Stimulated activated naive CD8-positive, alpha-beta T cell treated with anti-CD3 and anti-CD28 coated beads, Interleukin-15, Interleukin-2, amounts not matched to agents 100 ng/mL and 50 ng/mL, for 24 hours (primary cell): ENCODE measurements around the gene ACSM3.

Experiments
- H3K27ac Mint-ChIP-seq: one replicate; pipeline ENCODE4 v1.8.0; 2021; ENCODE audit warnings: mild to moderate bottlenecking, mixed read lengths
- H3K27me3 Mint-ChIP-seq: one replicate; pipeline ENCODE4 v1.8.0; 2021; ENCODE audit warnings: mixed read lengths
- H3K36me3 Mint-ChIP-seq: one replicate; pipeline ENCODE4 v1.8.0; 2021; ENCODE audit warnings: low read depth, mixed read lengths
- H3K4me1 Mint-ChIP-seq: one replicate; pipeline ENCODE4 v1.8.0; 2021; ENCODE audit warnings: low read depth, mixed read lengths
- H3K4me3 Mint-ChIP-seq: one replicate; pipeline ENCODE4 v1.8.0; 2021; ENCODE audit warnings: mild to moderate bottlenecking, mixed read lengths
- H3K9me3 Mint-ChIP-seq: one replicate; pipeline ENCODE4 v1.8.0; 2021; ENCODE audit warnings: mixed read lengths

Gene ACSM3

GRCh38 chr16:20806168-20807050, 42.6 kb downstream of the ACSM3 start, which contains the start of the genes ERI2 and REXO5:
ERI2 (minus strand) TSS chr16:20806472; CDS start chr16:20806430, 42 bp downstream.
REXO5 (plus strand) TSS chr16:20806527; CDS start chr16:20806954, 427 bp downstream.
- peak within 1 kb of the TSS; percentile 97 for H3K4me3 Mint-ChIP-seq
- peaks cover 19% of the 10 kb centered on the region for H3K4me1 Mint-ChIP-seq
- H3K9me3 Mint-ChIP-seq: no peaks in the 10 kb centered on the region
- peak within 1 kb of the TSS; percentile 94 for H3K27ac Mint-ChIP-seq
- H3K27me3 Mint-ChIP-seq: no peaks in the 10 kb centered on the region
- peaks cover 3% of the 10 kb centered on the region for H3K36me3 Mint-ChIP-seq

DNA sequence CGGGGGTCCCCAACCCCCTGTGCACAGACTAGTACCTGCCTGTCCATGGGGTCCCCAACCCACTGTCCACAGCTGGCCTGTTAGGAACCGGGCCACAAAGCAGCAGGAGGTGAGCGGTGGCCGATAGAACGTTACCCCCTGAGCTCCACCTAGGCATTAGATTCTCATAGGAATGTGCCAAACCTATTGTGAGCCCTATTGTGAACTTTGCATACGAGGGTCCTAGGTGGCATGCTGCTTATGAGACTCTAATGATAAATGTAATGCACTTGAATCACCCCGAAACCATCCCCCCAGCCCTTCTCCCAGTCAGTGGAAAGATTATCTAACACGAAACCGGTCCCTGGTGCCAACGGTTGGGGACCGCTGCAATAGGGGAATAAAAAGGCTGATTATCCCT, 44.0 kb downstream of the ACSM3 start:
- Mint-ChIP-seq H3K4me3 (peak overlapping the region; percentile 97), H3K9me3 (no peaks in the 10 kb centered on the region), H3K4me1 (peaks cover 19% of the 10 kb centered on the region), H3K36me3 (peaks cover 3% of the 10 kb centered on the region), H3K27ac (peak overlapping the region; percentile 75), H3K27me3 (no peaks in the 10 kb centered on the region)

- no peak overlapping the region for H3K4me3 Mint-ChIP-seq
- H3K27me3 Mint-ChIP-seq: no peaks in the 10 kb centered on the region
- peaks cover 12% of the 10 kb centered on the region for H3K4me1 Mint-ChIP-seq
- peaks cover 15% of the 10 kb centered on the region for H3K36me3 Mint-ChIP-seq
- no peak overlapping the region for H3K27ac Mint-ChIP-seq
- no peaks in the 10 kb centered on the region for H3K9me3 Mint-ChIP-seq
These were observed 48.1 kb downstream of the ACSM3 start for GRCh38 chr16:20811889-20812439.

DNA sequence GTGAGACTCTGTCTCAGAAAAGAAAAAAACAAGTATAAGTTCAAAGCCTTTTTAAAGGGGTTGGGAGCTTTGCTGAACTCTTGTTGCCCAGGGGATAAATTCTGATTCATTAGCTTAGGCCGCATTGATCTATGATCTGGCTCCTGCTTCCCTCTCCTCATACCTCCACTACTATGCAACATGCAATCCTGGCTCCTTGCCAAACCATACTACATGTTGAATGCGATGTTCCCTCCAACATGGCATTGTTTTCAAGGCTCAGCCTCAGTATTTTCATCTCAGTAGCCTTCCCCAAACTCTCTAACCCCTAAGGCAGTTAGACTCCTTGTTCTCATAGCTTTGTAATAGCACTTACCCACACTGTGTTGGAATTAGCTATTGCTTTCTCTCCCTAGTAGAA, 48.7 kb downstream of the ACSM3 start:
- Mint-ChIP-seq H3K4me1 (peaks cover 12% of the 10 kb centered on the region), H3K4me3 (no peak overlapping the region), H3K9me3 (no peaks in the 10 kb centered on the region), H3K27ac (no peak overlapping the region), H3K27me3 (no peaks in the 10 kb centered on the region), H3K36me3 (peaks cover 15% of the 10 kb centered on the region)

DNA sequence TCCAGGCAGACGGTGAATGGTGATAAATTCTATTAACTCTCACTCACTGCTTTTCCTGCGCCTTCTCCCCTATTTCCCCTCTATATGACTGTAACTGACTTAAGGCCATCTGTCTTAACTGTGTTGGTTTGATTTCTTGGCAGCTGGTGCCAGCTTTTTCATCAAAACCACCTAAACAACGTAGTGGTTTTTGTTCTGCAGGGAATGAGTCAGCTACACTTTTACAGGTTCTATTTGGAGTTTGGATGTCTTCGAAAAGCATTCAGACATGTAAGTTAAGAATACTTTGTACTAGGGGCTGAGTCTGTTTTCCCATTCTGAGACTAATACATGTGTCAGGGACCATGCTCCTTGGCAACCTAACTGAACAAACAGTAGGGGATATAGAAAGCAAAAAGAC, 51.0 kb downstream of the ACSM3 start:
- Mint-ChIP-seq H3K36me3 (peaks cover 18% of the 10 kb centered on the region), H3K9me3 (no peaks in the 10 kb centered on the region), H3K27me3 (no peaks in the 10 kb centered on the region), H3K27ac (peak overlapping the region; percentile 18), H3K4me1 (peaks cover 4% of the 10 kb centered on the region), H3K4me3 (no peak overlapping the region)

GRCh38 chr16:20818929-20819585, 55.2 kb downstream of the ACSM3 start:
- Mint-ChIP-seq H3K36me3 (peaks cover 30% of the 10 kb centered on the region), H3K27me3 (no peaks in the 10 kb centered on the region)

GRCh38 chr16:20821682-20822081, 57.9 kb downstream of the ACSM3 start:
- Mint-ChIP-seq H3K4me3 (no peak overlapping the region), H3K9me3 (no peaks in the 10 kb centered on the region), H3K27me3 (no peaks in the 10 kb centered on the region), H3K27ac (no peak overlapping the region), H3K4me1 (peaks cover 8% of the 10 kb centered on the region), H3K36me3 (peaks cover 22% of the 10 kb centered on the region)

More at GRCh38 chr16:20818929-20819585, 55.2 kb downstream of the ACSM3 start:
- Mint-ChIP-seq H3K4me1 (peaks cover 12% of the 10 kb centered on the region), H3K27ac (no peak overlapping the region), H3K4me3 (no peak overlapping the region), H3K9me3 (no peaks in the 10 kb centered on the region)

DNA sequence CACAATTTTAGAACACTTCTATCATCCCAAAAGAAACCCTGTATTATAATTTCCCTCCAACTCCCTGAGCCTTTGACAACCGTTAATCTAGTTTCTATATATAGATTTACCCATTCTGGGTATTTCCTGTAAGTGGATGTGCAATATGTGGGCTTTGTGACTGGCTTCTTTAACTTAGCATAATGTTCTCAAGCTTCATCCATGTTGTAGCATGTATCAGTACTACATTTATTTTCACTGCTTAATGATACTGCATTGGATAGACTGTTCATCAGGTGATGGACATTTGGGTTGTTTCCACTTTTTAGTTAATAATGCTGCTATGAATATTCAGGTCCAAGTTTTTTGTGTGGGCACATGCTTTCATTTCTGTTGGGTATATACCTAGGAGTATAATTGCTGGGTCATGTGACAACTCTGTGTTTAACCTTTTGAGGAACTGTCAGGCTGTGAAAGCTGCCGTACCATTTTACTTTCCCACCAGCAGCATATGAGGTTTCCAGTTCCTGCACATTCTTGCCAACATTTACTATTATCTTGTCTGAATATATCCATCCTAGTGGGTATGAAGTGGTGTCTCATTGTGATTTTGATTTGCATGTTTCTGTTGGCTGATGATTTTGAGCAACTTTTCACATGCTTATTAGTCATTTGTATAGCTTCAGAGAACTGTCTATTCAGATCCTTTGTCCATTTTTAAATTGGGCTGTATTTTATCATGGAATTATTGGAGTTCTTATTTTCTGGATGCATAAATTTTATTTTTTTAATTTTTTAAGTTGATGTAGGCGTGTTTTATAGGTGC, 58.9 kb downstream of the ACSM3 start:
- H3K4me1 Mint-ChIP-seq: peaks cover 8% of the 10 kb centered on the region
- no peaks in the 10 kb centered on the region for H3K9me3 Mint-ChIP-seq
- H3K27me3 Mint-ChIP-seq: no peaks in the 10 kb centered on the region
- peaks cover 22% of the 10 kb centered on the region for H3K36me3 Mint-ChIP-seq
- H3K4me3 Mint-ChIP-seq: no peak overlapping the region
- no peak overlapping the region for H3K27ac Mint-ChIP-seq

DNA sequence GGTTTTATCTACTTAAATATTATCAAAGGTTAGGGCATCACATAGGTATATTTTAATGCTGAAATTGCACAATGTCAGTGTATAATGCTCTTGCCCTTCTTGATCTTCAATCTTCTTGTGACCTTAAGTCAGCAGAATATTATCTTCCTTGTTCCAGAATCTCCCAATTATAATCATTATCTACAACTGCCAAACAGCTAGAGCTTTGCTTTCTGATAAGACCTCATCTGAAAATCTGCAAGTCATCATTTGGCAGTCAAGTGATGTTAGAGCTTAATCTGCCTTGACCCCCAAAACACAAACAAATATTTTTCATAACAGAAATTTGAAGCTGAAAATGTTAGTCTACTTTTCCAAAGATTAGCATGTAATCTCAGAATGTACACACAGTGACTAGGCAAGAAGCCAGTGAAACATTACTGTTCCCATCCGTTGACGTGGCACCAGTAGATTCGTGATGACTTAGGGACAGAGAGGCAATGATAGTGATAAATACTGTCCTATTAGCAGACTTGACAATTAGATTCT, 62.3 kb downstream of the ACSM3 start:
- no peaks in the 10 kb centered on the region for H3K27me3 Mint-ChIP-seq
- H3K4me3 Mint-ChIP-seq: no peak overlapping the region
- peaks cover 18% of the 10 kb centered on the region for H3K36me3 Mint-ChIP-seq
- peaks cover 8% of the 10 kb centered on the region for H3K4me1 Mint-ChIP-seq
- H3K9me3 Mint-ChIP-seq: no peaks in the 10 kb centered on the region
- H3K27ac Mint-ChIP-seq: no peak overlapping the region

DNA sequence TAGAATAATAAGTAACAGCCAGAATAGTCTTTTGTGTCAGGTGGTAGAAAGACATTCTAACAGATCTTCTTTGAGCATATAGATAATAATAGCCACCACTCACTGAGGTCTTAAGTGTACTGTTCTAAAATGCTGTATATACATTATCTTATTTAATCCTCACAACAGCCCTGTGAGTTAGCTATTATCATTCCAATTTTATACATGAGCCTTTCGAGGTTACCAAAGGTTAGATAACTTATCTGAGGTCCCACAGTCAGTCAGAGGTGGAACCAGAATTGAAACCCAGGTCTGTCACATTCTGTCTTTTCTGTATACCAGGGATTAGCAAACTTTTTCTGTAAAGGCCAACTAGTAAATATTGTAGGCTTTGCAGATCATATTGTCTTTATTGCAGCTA, 65.7 kb downstream of the ACSM3 start:
- Mint-ChIP-seq H3K36me3 (peaks cover 17% of the 10 kb centered on the region), H3K27ac (no peak overlapping the region), H3K27me3 (no peaks in the 10 kb centered on the region), H3K9me3 (no peaks in the 10 kb centered on the region), H3K4me3 (no peak overlapping the region), H3K4me1 (no peaks in the 10 kb centered on the region)

DNA sequence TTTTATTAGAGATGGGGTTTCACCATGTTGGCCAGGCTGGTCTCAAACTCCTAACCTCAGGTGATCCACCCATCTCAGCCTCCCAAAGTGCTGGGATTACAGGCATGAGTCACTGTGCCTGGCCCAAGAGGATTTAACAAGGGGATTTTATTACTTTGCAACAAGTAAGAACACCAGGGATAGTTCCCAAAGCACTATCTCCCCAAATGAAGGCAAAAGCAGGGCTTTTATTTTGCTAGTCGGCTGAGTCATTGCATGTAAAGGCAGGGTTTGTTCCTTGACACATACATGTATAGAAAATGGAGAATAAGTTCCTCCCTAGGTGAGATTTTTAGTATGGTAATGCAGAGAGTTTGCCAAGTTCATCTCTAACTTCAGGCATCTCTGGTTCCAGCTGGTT, 66.6 kb downstream of the ACSM3 start:
- H3K27me3 Mint-ChIP-seq: no peaks in the 10 kb centered on the region
- H3K36me3 Mint-ChIP-seq: peaks cover 25% of the 10 kb centered on the region
- H3K4me1 Mint-ChIP-seq: no peaks in the 10 kb centered on the region
- no peak overlapping the region for H3K27ac Mint-ChIP-seq
- H3K9me3 Mint-ChIP-seq: no peaks in the 10 kb centered on the region
- no peak overlapping the region for H3K4me3 Mint-ChIP-seq

- Mint-ChIP-seq H3K36me3 (peaks cover 48% of the 10 kb centered on the region), H3K27ac (no peak overlapping the region), H3K9me3 (peaks cover 9% of the 10 kb centered on the region), H3K4me3 (no peak overlapping the region), H3K4me1 (no peaks in the 10 kb centered on the region), H3K27me3 (no peaks in the 10 kb centered on the region)
These were observed 69.3 kb downstream of the ACSM3 start for GRCh38 chr16:20833086-20833485.

DNA sequence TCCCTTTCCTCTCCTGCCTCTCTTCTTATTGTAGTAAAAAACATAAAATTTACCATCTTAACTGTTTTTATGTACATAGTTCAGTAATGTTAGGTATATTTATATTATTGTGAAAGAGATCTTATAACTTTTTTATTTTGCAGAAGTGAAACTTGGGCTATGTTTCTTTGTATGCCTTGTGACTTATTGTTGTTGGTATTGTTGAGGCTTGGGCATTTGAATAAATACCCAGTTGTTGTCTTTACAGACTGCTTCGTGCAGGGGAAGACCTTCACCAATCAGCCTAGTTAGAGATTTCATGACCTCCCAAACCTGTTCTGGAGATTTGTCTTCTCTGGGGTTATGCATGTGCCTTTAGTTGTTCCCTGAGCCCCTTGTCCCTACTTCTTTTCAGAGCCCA, 74.4 kb downstream of the ACSM3 start:
- Mint-ChIP-seq H3K27me3 (no peaks in the 10 kb centered on the region), H3K4me3 (no peak overlapping the region), H3K27ac (no peak overlapping the region), H3K9me3 (peaks cover 9% of the 10 kb centered on the region), H3K4me1 (no peaks in the 10 kb centered on the region), H3K36me3 (peaks cover 57% of the 10 kb centered on the region)

GRCh38 chr16:20839504-20839903, 75.7 kb downstream of the ACSM3 start:
- no peak overlapping the region for H3K4me3 Mint-ChIP-seq
- H3K9me3 Mint-ChIP-seq: peaks cover 9% of the 10 kb centered on the region
- H3K27me3 Mint-ChIP-seq: no peaks in the 10 kb centered on the region
- H3K4me1 Mint-ChIP-seq: peaks cover 9% of the 10 kb centered on the region
- no peak overlapping the region for H3K27ac Mint-ChIP-seq
- H3K36me3 Mint-ChIP-seq: peaks cover 45% of the 10 kb centered on the region
